HEK293T (cell line): ENCODE measurements around the gene HES2.
"Not testable (repeated sequence)": the region's sequence is repeated elsewhere in the genome, so short reads cannot be mapped to it uniquely, and the experiment has no call there.

Experiments
- CTCF ChIA-PET: fragments of 350-600 bp; formaldehyde crosslinking; extraction: SDS; loops from one replicate; lab custom pipeline; 2021; ENCODE audit warnings: antibody characterized with exemption, inconsistent platforms; lab: Yijun Ruan, JAX
- POLR2A ChIA-PET: fragments of 350-600 bp; formaldehyde crosslinking; extraction: SDS; loops from one replicate; lab custom pipeline; 2020; ENCODE audit warnings: antibody characterized with exemption, inconsistent platforms; lab: Yijun Ruan, JAX
- DNase-seq: peaks from one replicate; pipeline ENCODE4 v3.0.0; 2012; ENCODE audit warnings: mixed read lengths; ENCODE audit errors: extremely low spot score
- ARNT ChIP-seq: fragments of 450-650 bp; IDR thresholded peaks from 2 replicates; pipeline ENCODE4 v1.6.1; 2017; ENCODE audit warnings: mild to moderate bottlenecking
- BHLHE40 ChIP-seq: fragments of 450-650 bp; IDR thresholded peaks from 2 replicates; pipeline ENCODE4 v1.6.1; 2016; ENCODE audit warnings: mild to moderate bottlenecking, moderate library complexity, borderline replicate concordance
- CTBP1 ChIP-seq: fragments of 450-650 bp; IDR thresholded peaks from 2 replicates; pipeline ENCODE4 v1.6.1; 2016; ENCODE audit warnings: borderline replicate concordance
- ELF4 ChIP-seq: fragments of 450-650 bp; IDR thresholded peaks from 2 replicates; pipeline ENCODE4 v1.6.1; 2017; ENCODE audit warnings: antibody characterized with exemption
- FOXA1 ChIP-seq: fragments of 450-650 bp; IDR thresholded peaks from 2 replicates; pipeline ENCODE4 v1.6.1; 2016; ENCODE audit warnings: mild to moderate bottlenecking
- FOXK2 ChIP-seq: fragments of 450-650 bp; IDR thresholded peaks from 2 replicates; pipeline ENCODE4 v1.6.1; 2016; ENCODE audit warnings: mild to moderate bottlenecking
- FOXM1 ChIP-seq: fragments of 450-650 bp; IDR thresholded peaks from 2 replicates; pipeline ENCODE4 v1.6.1; 2017; ENCODE audit warnings: mild to moderate bottlenecking, borderline replicate concordance
- HDGF ChIP-seq: fragments of 450-650 bp; IDR thresholded peaks from 2 replicates; pipeline ENCODE4 v1.6.1; 2017; ENCODE audit warnings: antibody characterized with exemption, borderline replicate concordance
- L3MBTL2 ChIP-seq: fragments of 450-650 bp; conservative IDR thresholded peaks from 2 replicates; pipeline ENCODE4 v1.6.1; 2016; ENCODE audit warnings: mild to moderate bottlenecking
- LEF1 ChIP-seq: fragments of 450-650 bp; IDR thresholded peaks from 2 replicates; pipeline ENCODE4 v1.6.1; 2017; ENCODE audit warnings: mild to moderate bottlenecking, borderline replicate concordance
- NFRKB ChIP-seq: fragments of 450-650 bp; IDR thresholded peaks from 2 replicates; pipeline ENCODE4 v1.6.1; 2016; ENCODE audit warnings: mild to moderate bottlenecking, moderate library complexity
- SP1 ChIP-seq: fragments of 450-650 bp; IDR thresholded peaks from 2 replicates; pipeline ENCODE4 v1.6.1; 2017
- SUZ12 ChIP-seq: fragments of 450-650 bp; IDR thresholded peaks from 2 replicates; pipeline ENCODE4 v1.6.1; 2016; ENCODE audit warnings: mild to moderate bottlenecking
- TARDBP ChIP-seq: fragments of 450-650 bp; IDR thresholded peaks from 2 replicates; pipeline ENCODE4 v1.6.1; 2016
- ZNF384 ChIP-seq: fragments of 450-650 bp; IDR thresholded peaks from 2 replicates; pipeline ENCODE4 v1.6.1; 2016
- TF ChIP-seq, protein P1 (sequence below): fragments of 450-650 bp; IDR thresholded peaks from 2 replicates; pipeline ENCODE4 v1.6.1; 2016

HES2 gene

DNA sequence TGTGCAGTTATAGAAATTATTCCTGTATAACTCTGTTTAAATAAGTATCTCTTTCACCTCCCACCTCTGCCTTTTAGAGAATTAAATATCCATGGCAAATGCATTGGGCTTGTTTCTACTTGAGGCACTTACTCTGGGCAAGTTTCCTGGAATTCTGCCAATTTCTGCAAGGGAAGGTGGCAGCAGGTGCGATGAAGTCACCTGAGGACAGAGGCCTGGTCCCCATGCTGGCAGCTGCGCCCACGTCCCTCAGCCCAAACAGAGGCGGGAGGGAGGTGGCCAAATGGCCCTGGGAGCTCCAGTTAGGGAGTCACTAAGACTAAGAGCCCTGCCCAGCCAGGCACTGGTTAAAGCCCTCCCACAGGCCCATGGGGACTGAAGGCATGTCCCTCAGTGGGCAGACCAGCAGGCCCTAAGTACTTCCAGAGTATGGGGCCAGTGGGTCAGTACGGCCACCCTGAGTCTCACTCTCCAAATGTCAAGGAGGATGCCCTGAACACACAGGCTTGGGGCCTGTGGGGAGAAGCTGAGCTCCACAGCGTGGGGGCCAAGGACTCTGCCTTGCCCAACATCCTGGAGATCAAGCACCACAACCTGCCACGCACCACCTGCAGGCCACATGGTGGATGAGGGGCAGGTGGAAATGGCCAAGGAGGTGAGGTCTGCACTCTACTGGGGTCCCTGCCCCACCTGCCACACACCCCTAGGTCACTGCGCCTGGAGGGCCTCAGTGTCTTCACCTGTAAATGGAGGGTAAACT lies 45.6 kb downstream of the HES2 start:
- TF ChIP-seq FOXK2 (no peak), TARDBP (no peak), ELF4 (no peak)
- DNase-seq = no peak
- CTCF ChIA-PET = interaction anchor here (0.6 kb wide), 1 partner anchor 38 kb away, joined by 3 read pairs; no protein-coding TSS in a partner anchor
- POLR2A ChIA-PET = no interaction called here

DNA sequence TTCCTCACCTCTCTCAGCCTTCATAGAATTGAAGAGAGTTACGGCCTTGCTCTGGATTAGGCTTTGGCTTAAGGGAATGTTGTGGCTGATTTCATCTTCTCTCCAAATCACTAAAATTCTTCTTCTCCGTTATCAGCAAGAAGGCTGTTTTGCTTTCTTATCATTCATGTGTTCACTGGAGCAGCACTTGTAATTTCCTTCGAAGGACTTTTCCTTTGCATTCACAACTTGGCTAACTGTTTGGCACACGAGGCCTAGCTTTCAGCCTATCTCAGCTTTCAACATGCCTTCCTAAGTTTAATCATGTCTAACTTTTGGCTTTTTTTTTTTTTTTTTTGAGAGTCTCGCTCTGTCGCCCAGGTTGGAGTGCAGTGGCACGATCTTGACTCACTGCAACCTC lies 47.5 kb downstream of the HES2 start:
- CTCF ChIA-PET = interaction anchor here (1.4 kb wide), 1 partner anchor 23 kb away, joined by 3 read pairs; no protein-coding TSS in a partner anchor
- POLR2A ChIA-PET, DNase-seq: not testable (repeated sequence)

DNA sequence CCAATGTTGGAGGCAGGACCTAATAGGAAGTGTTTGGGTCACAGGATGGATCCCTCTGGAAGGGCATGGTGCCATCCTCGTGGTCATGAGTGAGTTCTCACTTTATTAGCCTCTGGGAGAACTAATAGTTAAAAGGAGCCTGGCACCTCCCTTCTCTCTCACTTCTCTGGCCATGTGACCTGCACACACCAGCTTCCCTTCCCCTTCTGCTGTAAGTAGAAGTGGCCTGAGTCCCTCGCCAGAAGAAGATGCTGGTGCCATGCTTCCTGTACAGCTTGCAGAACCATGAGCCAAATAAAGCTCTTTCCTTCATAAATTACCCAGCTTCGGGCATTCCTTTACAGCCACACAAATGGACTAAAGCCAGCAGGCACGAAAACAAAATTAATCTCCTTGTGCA lies 49.7 kb downstream of the HES2 start:
- TF ChIP-seq FOXM1 = no peak
- no peak for TF ChIP-seq L3MBTL2
- no peak for TF ChIP-seq BHLHE40
- no peak for TF ChIP-seq SUZ12
- no peak for TF ChIP-seq HDGF
- TF ChIP-seq NFRKB = no peak
- no peak for TF ChIP-seq SP1
- TF ChIP-seq TARDBP = no peak
- no peak for TF ChIP-seq LEF1
- no peak for TF ChIP-seq CTBP1
- TF ChIP-seq ELF4 = no peak
- no peak for TF ChIP-seq FOXK2
- TF ChIP-seq FOXA1 = no peak
- TF ChIP-seq, protein P1, sequence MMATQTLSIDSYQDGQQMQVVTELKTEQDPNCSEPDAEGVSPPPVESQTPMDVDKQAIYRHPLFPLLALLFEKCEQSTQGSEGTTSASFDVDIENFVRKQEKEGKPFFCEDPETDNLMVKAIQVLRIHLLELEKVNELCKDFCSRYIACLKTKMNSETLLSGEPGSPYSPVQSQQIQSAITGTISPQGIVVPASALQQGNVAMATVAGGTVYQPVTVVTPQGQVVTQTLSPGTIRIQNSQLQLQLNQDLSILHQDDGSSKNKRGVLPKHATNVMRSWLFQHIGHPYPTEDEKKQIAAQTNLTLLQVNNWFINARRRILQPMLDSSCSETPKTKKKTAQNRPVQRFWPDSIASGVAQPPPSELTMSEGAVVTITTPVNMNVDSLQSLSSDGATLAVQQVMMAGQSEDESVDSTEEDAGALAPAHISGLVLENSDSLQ = no peak
- TF ChIP-seq ARNT = no peak
- TF ChIP-seq ZNF384 = no peak
- ChIA-PET CTCF (no interaction called here), POLR2A (no interaction called here)
- DNase-seq = no peak

DNA sequence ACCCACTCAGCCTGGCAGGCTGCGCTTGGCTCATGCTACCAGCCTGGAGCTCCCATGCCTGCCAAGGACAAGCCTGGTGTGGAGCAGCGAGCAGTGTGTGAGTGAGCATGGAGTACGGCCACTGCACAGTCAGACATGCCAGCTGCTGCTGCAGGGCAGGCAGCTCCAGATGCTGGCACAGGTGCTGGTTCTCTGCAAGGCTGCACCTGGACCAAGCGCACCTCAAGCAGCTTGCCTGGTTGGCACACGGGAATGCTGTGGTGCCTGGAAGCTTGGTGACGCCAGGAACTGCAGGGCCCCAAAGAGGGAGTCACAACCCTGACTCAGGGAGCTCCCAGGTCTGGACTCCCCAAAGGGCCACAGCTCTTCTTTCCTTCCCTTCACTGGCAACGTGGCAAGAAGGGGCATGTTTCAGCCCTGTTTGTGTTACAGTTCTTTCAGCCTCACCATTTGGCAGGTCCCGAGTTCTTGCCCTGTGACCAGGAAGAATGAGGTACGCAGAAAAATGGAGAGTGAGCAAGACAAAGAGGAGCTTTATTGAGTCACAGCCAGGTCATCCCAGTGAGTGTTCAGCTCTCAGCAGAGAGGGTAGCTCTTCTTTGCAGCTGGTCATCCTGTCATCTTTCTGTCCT lies 52.2 kb downstream of the HES2 start:
- ChIA-PET POLR2A (interaction anchor here (1.4 kb wide), 1 partner anchor 24 kb away, joined by 4 read pairs; no protein-coding TSS in a partner anchor), CTCF (interaction anchor here (1.2 to 1.9 kb wide), 3 partner anchors 12 to 56 kb away, joined by 3 to 8 read pairs (median 4); no protein-coding TSS in a partner anchor)
- TF ChIP-seq, protein P1 = no peak
- TF ChIP-seq TARDBP (no peak), LEF1 (no peak), FOXK2 (no peak), BHLHE40 (no peak), ARNT (no peak), CTBP1 (no peak), ELF4 (no peak), SUZ12 (no peak), HDGF (no peak), L3MBTL2 (no peak), FOXM1 (no peak), NFRKB (no peak), ZNF384 (no peak), SP1 (no peak), FOXA1 (no peak)
- DNase-seq = no peak

DNA sequence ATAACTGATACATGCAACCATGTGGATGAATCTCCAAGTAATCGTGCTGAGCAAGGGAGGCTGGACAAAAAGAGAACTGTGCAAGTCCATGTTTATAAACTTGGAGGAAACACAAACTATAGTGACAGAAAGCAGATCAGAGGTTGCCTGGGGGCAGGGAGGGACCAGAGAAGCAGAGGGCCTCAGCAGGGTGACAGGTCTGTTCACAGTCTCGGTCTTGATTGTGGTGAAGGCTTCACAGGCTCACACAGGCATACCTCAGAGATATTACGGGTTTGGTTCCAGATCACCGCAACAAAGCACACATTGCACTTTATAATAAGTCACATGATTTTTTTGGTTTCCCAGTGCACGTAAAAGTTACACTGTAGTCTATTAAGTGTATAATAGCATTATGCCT lies 54.7 kb downstream of the HES2 start:
- POLR2A ChIA-PET = no interaction called here
- no peak for DNase-seq

DNA sequence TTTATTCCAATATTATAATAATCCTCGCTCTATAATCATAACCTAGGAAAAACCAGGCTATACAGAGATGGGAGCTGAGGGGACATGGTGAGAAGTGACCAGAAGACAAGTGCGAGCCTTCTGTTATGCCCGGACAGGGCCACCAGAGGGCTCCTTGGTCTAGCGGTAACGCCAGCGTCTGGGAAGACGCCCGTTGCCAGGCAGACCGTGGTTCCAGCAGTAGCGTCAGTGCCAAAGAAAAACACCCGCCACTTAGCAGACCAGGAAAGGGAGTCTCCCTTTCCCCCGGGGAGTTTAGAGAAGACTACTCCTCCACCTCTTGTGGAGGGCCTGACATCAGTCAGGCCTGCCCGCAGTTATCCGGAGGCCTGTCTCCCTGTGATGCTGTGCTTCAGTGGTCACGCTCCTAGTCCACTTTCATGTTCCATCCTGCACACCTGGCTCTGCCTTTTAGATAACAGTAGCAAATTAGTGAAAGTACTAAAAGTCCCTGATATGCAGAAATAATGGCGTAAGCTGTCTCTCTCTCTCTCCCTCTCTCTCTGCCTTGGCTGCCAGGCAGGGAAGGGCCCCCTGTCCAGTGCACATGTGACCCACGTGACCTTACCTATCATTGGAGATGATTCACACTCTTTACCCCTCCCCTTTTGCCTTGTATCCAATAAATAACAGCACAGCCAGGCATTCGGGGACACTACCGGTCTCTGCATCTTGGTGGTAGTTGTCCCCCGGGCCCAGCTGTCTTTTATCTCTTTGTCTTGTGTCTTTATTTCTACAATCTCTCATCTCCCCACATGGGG lies 56.4 kb downstream of the HES2 start:
- not testable (repeated sequence) for DNase-seq
- POLR2A ChIA-PET = interaction anchor here (2.7 kb wide), 1 partner anchor 30 kb away, joined by 20 read pairs; the partner anchor contains the start of gene ACOT7
- CTCF ChIA-PET = interaction anchor here (0.6 to 3.4 kb wide), 11 partner anchors 9 to 117 kb away, joined by 3 to 9 read pairs (median 4); no protein-coding TSS in a partner anchor

More for the DNA sequence above, 54.7 kb downstream of the HES2 start:
- TF ChIP-seq ARNT = no peak
- CTCF ChIA-PET = no interaction called here
